Measurements from ENCODE around the gene SPATA46.

SPATA46 gene, protein sequence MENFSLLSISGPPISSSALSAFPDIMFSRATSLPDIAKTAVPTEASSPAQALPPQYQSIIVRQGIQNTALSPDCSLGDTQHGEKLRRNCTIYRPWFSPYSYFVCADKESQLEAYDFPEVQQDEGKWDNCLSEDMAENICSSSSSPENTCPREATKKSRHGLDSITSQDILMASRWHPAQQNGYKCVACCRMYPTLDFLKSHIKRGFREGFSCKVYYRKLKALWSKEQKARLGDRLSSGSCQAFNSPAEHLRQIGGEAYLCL

DNA sequence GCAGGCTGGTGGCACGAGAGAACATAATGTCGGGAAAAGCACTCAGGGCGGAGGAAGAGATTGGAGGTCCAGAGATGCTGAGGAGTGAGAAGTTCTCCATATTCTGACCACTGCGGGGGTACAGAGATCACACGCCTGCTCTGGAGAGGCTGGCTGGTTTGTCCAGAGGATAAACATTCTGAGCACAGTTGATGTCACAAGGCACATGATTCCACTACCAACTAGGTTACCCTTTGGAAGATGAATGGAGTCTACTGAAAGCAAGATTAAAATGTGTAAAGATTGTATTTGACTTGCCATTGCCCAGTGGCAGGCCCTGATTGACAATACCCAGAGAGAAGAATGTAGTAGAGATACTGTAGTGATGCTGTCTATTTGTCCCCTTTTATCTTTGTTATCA lies at the start of gene SPATA46:
Gene SPATA46, minus strand, starts transcription at position 164 of the 400 bp plus-strand sequence. Its CDS starts 64 bp downstream, at position 100.
- no peak within 1 kb of the TSS for H3K27ac ChIP-seq (ENCODE audit: low read length)
- no peaks in the 10 kb centered on the region for H4K20me1 ChIP-seq (ENCODE audit: insufficient read depth, low read length)
- no peak within 1 kb of the TSS for H3K4me2 ChIP-seq (ENCODE audit: low read depth, low read length)
- H3K36me3 ChIP-seq (replicated peaks; ENCODE audit: insufficient read depth, low read length): no peaks in the 10 kb centered on the region
- no peaks in the 10 kb centered on the region for H3K9me3 ChIP-seq (replicated peaks; ENCODE audit: insufficient read depth, low read length)
- H3K9me2 ChIP-seq (replicated peaks; ENCODE audit: insufficient read depth, low read length): no peaks in the 10 kb centered on the region
- H3F3A ChIP-seq (ENCODE audit: insufficient read depth, low read length): no peaks in the 10 kb centered on the region
- no peak for TF ChIP-seq EZH2 (optimal IDR thresholded peaks at IDR 0.05; ENCODE audit: low read depth, low read length)
- TF ChIP-seq, protein P1, sequence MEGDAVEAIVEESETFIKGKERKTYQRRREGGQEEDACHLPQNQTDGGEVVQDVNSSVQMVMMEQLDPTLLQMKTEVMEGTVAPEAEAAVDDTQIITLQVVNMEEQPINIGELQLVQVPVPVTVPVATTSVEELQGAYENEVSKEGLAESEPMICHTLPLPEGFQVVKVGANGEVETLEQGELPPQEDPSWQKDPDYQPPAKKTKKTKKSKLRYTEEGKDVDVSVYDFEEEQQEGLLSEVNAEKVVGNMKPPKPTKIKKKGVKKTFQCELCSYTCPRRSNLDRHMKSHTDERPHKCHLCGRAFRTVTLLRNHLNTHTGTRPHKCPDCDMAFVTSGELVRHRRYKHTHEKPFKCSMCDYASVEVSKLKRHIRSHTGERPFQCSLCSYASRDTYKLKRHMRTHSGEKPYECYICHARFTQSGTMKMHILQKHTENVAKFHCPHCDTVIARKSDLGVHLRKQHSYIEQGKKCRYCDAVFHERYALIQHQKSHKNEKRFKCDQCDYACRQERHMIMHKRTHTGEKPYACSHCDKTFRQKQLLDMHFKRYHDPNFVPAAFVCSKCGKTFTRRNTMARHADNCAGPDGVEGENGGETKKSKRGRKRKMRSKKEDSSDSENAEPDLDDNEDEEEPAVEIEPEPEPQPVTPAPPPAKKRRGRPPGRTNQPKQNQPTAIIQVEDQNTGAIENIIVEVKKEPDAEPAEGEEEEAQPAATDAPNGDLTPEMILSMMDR (IDR thresholded peaks at IDR 0.05; ENCODE audit: low read length): no peak
- TF ChIP-seq EZH2phosphoT487 (IDR thresholded peaks at IDR 0.05; ENCODE audit: low read length): no peak
- no peaks in the 10 kb centered on the region for H3K79me2 ChIP-seq (ENCODE audit: low read length)
- no peak within 1 kb of the TSS for H3K4me3 ChIP-seq (ENCODE audit: low read length)
- no peak within 1 kb of the TSS for H3K9ac ChIP-seq (ENCODE audit: low read length)
- DNase-seq: no peak
- no peaks in the 10 kb centered on the region for H3K27me3 ChIP-seq (replicated peaks; ENCODE audit: insufficient read depth, low read length)
- H2AFZ ChIP-seq (ENCODE audit: low read length): no peak within 1 kb of the TSS
- no peaks in the 10 kb centered on the region for H3K4me1 ChIP-seq (ENCODE audit: low read length)

DNA sequence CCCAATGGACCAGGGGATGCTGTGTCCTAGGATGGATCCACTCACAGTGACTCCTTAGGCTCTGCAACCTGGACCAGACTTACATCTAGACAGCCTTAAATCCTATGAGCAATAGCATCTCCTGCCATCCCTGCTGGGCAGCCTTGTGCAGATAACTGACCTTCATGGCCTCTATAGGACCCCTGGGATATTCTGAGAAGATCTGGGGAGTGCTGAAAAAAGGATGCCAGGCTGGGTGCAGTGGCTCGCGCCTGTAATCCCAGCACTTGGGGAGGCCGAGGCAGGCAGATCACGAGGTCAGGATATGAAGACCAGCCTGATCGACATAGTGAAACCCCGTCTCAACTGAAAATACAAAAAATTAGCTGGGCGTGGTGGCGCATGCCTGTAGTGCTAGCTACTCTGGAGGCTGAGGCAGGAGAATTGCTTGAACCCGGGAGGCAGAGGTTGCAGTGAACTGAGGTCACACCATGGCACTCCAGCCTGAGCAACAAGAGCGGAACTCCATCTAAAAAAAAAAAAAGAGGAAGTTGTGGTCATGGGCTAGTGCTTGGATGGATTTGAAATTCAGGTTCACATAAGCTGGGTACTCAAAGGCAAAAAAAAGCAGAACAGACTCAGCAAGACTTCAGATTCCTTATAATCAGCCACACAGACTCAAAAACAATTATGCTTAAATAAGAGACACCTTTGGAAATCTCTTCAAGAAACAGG lies 46.2 kb upstream of the SPATA46 start:
- Histone ChIP-seq H3K9me2 (replicated peaks; ENCODE audit: insufficient read depth, low read length) (no peaks in the 10 kb centered on the region), H2AFZ (ENCODE audit: low read length) (no peak overlapping the region), H3K4me2 (ENCODE audit: low read depth, low read length) (no peak overlapping the region), H3K4me1 (ENCODE audit: low read length) (peaks cover 13% of the 10 kb centered on the region), H3K27ac (ENCODE audit: low read length) (no peak overlapping the region), H3K4me3 (ENCODE audit: low read length) (no peak overlapping the region), H3K36me3 (replicated peaks; ENCODE audit: insufficient read depth, low read length) (no peaks in the 10 kb centered on the region), H3K9me3 (replicated peaks; ENCODE audit: insufficient read depth, low read length) (no peaks in the 10 kb centered on the region), H3K27me3 (replicated peaks; ENCODE audit: insufficient read depth, low read length) (no peaks in the 10 kb centered on the region), H3F3A (ENCODE audit: insufficient read depth, low read length) (no peaks in the 10 kb centered on the region), H3K9ac (ENCODE audit: low read length) (no peak overlapping the region), H3K79me2 (ENCODE audit: low read length) (no peaks in the 10 kb centered on the region), H4K20me1 (ENCODE audit: insufficient read depth, low read length) (no peaks in the 10 kb centered on the region)
- TF ChIP-seq EZH2 (optimal IDR thresholded peaks at IDR 0.05; ENCODE audit: low read depth, low read length) (no peak), EZH2phosphoT487 (IDR thresholded peaks at IDR 0.05; ENCODE audit: low read length) (no peak)
- TF ChIP-seq, protein P1 (IDR thresholded peaks at IDR 0.05; ENCODE audit: low read length): no peak
- DNase-seq: no peak

DNA sequence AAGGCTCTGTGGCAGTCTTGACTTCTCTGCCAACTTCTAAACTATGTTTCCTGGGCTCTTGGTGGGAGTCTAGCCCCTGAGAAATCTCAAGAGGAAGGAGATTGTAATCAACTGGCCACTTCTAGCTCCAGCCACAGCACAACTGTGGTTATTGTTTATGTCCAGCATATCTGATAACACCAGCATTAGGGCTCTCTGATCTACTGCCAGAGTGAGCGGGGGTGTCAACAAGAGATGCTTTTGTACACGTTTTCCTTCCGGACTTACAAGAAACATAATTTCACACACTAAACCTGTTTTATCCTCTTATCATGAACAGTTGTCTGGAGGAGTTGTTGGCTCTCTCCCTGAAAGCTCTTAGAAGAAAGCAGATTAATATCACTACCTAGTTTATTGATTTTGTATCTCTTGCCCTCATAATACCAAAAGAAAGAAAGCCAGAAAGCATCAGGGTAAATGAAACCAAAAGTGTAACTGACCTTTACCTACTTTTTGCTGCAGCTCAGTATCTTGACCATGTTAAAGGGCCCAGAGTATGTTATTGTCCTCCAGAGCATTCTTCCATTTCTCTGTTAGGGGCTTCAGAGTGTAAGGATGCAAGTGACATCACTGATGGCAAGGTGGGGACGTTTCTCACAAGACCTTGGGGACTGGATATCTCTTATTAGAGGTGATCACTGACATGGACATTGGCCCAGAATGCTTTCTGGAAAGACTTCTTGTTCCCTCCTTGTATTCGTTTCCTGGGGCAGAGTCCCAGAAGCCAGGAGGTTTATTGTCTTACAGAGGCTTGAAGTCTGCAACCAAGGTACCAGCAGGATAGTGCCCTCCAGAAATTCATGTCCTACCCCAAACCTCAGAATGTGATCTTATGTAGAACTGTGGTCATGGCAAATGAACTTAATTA lies 44.9 kb upstream of the SPATA46 start:
- H3K27me3 ChIP-seq (replicated peaks; ENCODE audit: insufficient read depth, low read length): no peaks in the 10 kb centered on the region
- H3K4me2 ChIP-seq (ENCODE audit: low read depth, low read length): peak overlapping the region; percentile 42
- no peaks in the 10 kb centered on the region for H4K20me1 ChIP-seq (ENCODE audit: insufficient read depth, low read length)
- H2AFZ ChIP-seq (ENCODE audit: low read length): peak overlapping the region; percentile 60
- TF ChIP-seq EZH2 (optimal IDR thresholded peaks at IDR 0.05; ENCODE audit: low read depth, low read length): no peak
- TF ChIP-seq, protein P1 (IDR thresholded peaks at IDR 0.05; ENCODE audit: low read length): no peak
- TF ChIP-seq EZH2phosphoT487 (IDR thresholded peaks at IDR 0.05; ENCODE audit: low read length): no peak
- peaks cover 13% of the 10 kb centered on the region for H3K4me1 ChIP-seq (ENCODE audit: low read length)
- DNase-seq: peak; percentile 35
- 0 out of 2 replicates have a peak overlapping the region, but pooled peaks have one; percentile 10 for H3K4me3 ChIP-seq (ENCODE audit: low read length)
- no peaks in the 10 kb centered on the region for H3F3A ChIP-seq (ENCODE audit: insufficient read depth, low read length)
- no peak overlapping the region for H3K9ac ChIP-seq (ENCODE audit: low read length)
- no peaks in the 10 kb centered on the region for H3K9me3 ChIP-seq (replicated peaks; ENCODE audit: insufficient read depth, low read length)
- H3K79me2 ChIP-seq (ENCODE audit: low read length): no peaks in the 10 kb centered on the region
- no peak overlapping the region for H3K27ac ChIP-seq (ENCODE audit: low read length)
- H3K9me2 ChIP-seq (replicated peaks; ENCODE audit: insufficient read depth, low read length): no peaks in the 10 kb centered on the region
- H3K36me3 ChIP-seq (replicated peaks; ENCODE audit: insufficient read depth, low read length): no peaks in the 10 kb centered on the region

Measured in MM.1S (cell line).